Brain pericyte (primary cell): Measurements from ENCODE around the gene ARID5A.
"Not testable (repeated sequence)": the region's sequence is repeated elsewhere in the genome, so short reads cannot be mapped to it uniquely, and the experiment has no call there.

ENCODE experiments used
- DNase-seq: peaks from one replicate; pipeline ENCODE4 v3.0.0-alpha.2; 2012; ENCODE audit warnings: low read depth, low spot score

ARID5A gene

DNA sequence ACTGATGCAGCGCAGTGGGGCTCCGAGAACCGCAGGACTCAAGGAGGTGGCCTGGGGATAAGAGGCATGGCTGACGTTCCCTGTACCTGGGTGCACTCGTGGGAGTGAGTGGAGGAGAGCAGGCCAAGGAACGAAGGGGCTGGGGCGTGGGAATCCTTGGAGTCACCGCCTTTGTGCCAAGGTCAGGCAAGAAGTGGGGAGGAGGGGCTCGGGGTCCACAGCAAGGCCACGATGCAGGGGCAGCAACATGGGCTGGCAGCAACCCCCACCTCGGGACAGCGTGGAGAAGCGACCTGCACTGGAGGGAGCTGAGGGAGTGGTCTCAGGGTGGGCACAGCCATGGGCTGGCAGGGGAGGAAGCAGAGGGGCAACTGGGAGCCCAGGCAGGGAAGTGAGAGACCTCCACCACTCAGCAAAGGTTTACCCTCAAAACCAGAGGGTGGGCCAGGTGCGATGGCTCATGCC, 18.6 kb downstream of the ARID5A start:
- DNase-seq: no peak

DNA sequence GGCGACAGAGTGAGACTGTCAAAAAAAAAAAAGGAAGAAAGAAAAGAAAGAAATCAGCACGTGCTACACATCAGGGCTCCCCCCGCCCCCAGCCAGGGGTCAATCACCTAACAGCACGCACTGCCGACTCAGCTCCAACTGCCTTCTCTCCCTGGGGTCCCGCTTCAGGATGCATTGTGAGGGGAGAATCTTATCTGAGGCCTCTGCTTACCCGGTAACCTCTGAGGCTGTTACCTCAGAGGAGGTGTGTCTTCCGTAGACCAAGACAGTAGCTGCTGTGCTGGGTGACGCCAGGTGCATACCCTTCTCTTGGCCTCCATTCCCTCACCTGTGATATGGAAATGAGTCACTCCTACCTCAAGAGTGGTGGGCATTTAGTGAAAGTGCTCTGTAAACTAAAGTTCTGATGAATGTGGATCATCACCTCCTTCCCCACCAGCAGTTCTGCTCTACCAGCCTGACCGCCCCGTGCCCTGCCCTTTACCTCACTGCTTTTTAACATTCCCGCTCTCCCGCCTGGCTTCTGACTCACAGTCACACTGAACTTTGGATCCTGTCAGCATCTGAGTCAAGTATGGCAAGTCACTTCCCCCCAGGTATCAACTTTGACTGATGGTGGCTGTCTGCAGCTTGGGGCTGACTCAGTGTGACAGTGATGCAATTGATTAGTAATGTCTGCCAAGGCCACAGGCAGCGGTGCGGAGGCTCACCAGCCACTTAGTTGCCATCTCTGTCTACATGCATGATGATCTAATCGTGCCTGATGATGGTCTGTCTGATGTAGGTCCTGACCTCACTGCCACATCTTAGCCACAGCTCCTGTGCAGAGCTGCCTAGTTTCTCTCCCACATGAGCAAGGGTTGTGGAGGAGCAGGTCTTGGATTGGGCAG, 20.1 kb downstream of the ARID5A start:
- no peak for DNase-seq

GRCh38 chr2:96557421-96557820, 20.9 kb downstream of the ARID5A start:
- not testable (repeated sequence) for DNase-seq

GRCh38 chr2:96558061-96558460, 21.5 kb downstream of the ARID5A start:
- no peak for DNase-seq

DNA sequence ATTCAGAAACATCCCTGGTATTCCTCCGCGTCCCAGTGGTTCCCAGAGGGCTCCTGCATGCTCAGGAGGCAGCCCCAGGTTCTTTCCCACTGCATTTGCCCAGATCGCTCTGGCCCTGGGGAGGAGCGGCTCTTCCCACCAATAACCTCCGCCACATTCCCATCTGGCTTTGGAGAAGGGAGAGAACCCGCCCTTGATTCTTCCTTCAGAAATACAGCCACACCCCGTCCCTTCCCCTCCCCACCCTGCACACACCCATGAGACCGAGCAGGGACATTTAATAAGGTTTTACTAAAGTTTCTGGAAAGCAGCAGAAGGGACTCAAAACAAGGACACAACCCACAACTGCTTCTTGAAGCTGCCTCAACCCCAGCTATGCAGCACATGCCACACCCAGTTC, 21.9 kb downstream of the ARID5A start:
- no peak for DNase-seq

DNA sequence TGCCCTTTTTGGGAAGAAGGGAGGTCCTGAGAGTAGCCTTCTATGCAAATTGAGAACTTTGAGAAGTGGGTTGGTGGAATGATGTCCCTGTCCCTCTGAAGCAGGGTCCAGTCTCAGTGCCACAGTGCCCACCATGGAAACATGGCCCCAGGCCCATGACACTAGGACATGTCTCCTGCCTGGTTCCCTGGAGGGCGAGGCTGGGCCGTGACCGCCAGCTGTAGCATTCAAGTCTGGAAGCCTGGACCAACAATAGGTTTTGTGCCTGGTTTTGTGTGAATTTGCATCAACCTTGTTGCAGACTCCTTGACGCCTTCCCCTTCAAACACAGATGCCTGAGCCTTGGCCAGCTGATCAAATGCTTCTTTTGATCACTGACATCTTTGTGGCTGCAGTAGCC, 27.5 kb downstream of the ARID5A start:
- no peak for DNase-seq

- DNase-seq: no peak
These were observed 28.0 kb downstream of the ARID5A start for GRCh38 chr2:96564563-96564962.

- no peak for DNase-seq
These were observed 28.6 kb downstream of the ARID5A start for GRCh38 chr2:96565111-96565510.

GRCh38 chr2:96568094-96568493, 31.5 kb downstream of the ARID5A start:
- no peak for DNase-seq

DNA sequence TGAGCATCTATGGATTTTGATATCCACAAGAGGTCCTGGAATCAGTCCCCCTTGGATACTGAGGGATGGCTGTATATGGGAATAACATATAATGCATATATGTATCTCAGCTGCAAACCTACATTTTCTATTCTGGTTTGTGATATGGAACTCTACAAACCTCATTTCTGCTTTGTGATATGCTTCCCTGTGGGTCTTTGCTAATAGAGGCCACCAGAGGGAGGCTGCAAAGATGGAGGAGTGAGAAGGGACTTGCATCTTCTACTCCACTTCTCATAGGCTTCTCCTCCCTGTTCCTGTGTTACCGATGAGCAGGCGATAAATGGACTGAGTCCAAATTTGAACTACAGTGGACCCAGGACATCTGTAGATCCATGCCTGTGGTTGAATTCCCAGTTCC, 37.8 kb downstream of the ARID5A start:
- DNase-seq: no peak

DNA sequence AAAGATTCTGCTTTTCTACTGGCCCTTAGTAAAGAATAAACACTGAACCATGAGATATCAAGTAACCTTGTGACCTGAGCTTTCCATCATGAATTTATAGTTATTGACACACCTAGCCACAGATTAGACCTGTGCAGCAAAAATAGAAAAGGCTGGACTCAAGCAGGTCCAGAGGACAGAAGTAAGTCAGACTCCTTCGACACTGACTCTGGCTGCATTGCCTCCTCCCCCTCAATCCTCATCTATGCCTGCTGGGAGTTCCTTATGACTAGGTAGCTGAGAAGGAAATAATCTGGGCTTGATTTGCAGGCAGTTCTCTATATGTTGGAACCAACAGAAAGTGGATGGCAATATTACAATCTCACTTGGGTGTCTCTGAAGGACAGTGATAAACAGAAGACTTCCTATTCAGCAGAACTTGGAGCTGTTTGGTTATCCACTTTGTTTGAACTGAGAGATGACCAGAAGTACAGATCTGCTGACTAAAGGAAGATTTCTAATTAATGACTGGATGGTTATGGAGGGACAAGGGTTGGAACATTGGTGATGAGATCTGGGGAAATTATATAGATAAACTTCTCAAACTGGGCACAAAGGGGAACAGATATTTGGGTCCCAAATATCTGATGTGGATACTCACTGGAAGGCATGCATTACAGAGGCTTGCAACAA, 39.4 kb downstream of the ARID5A start:
- no peak for DNase-seq

DNA sequence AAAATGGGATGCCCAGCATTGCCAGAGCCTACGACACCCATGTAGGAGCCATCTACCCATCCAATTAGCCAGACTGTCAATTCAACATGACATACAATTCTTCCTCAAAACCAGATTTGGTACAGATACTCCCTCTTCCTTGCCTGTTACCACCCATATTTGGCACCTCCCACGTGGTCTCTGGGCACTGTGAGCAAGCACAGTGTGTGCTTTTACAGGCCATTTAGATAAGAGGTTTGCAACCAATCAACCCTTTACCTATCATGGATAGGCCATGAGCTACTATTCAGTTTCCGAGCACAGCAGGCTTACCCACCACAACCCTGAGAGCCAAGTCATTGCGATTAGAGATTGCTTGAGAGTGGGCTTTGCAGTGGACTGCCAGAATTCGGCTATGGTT, 40.9 kb downstream of the ARID5A start:
- DNase-seq: no peak

DNA sequence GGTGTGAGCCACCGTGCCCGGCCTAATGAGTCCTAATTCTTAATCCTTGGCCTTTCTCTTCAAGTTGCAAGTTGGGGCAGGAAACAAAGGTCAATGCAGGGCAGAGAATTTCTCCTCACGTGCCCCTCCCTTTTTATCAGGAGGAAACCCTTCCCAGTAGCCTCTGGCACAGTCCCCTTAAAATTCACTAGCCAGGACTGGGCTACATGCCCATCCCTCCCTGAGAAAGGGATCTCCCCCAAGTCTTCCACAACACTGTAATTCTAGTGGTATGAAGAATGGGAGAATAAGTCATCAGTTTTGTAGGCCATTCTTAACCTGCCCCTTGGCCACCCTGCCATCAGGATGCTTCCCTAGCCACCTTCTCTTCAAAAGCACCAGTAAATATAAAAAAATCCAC, 42.2 kb downstream of the ARID5A start:
- no peak for DNase-seq

DNA sequence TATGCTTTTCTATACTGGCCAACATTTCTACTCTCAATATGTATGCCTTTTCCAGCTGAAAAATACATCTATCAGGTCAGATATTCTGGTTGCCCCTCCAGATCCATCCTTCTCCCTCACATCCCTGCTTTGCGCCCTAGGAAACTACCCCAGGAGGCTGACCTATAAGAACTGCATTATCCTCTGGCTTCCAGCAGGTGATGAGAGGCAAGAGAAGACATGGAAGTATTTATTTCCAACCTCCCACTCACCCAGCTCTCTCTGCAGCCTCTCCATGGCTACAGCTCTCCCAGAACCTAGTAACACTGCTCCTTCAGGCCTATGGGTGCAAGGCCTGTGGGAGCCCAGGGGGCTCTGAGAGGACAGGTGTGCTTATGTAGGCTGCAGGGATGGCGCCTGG, 42.9 kb downstream of the ARID5A start:
- no peak for DNase-seq

DNA sequence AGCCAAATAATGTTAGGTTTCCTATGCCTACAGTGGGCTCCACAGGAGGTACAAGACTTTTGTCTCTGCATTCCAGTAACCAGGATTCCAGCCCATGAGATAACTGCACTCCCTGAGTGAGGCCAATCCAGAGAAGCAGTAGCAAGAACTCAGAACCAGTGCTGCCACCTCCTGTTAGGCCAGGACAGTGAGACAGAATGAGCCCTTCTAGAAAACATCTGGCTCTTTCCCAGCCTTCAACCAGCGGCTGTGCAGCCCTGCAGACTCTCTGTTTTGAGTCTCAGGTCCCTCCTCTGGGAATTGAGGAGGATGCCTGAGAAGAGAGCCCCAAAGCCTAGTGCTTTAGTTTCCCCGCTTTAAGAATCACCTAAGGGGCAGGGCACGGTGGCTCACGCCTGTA, 44.2 kb downstream of the ARID5A start:
- DNase-seq: no peak

GRCh38 chr2:96584017-96584416, 47.5 kb downstream of the ARID5A start:
- DNase-seq: no peak

- DNase-seq: no peak
These were observed 51.3 kb downstream of the ARID5A start for GRCh38 chr2:96587843-96588242.

DNA sequence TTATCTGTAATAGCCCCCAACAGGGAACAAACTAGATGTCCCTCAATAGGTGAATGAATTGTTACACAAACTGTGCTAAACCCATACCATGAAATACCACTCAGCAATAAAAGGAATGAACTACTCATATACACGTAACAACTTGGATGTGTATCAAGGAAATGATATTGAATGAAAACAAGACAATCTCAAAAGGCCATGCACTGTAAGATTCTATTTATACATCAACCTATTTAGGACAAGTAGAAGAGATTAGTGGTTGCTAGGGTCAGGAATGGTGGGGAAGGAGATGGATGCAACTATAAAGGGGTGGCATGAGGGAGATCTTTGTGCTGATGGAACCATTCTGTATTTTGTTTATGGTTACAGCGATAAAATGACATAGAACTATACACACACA, 54.5 kb downstream of the ARID5A start:
- no peak for DNase-seq

GRCh38 chr2:96591494-96591893, 54.9 kb downstream of the ARID5A start:
- no peak for DNase-seq

- DNase-seq: no peak
These were observed 57.7 kb downstream of the ARID5A start for GRCh38 chr2:96594282-96594681.

GRCh38 chr2:96594691-96595152, 58.2 kb downstream of the ARID5A start:
- no peak for DNase-seq

DNA sequence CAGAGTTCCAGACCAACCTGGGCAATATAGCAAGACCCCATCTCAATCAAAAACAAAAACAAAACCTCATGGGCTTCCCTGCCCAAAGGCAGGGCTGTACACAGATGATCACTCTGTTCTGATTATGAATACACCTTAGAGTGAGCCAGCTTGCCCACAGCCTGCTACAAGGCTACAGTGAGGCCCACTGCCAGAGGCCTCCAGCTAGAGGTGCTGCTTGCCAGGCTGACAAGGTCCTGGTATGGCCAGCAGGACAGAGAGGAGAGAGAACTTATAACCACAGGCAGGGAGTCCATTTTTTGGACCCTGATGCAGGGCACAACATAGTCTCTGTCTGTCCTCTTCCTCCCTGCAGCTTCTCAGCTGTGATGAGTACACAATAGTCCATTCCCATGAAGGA, 60.0 kb downstream of the ARID5A start:
- DNase-seq: no peak

DNA sequence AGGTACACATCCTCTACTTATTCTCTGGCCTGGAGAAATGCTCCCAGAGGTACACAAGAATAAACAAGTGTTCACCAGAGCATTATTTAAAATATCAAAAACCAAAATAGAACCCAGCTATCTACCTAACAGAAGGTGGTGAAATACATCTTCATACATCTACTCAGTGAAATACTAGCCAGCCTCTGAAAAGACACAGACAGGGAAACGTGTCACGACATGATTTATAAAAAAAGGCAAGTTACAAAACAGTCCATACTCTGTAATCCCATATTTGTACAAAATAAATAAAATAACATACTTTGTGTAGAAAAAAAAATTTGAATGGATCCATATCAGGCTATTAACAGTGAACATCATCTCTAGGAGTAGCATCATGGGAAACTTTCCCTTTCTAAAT, 63.4 kb downstream of the ARID5A start:
- no peak for DNase-seq
